ENCODE data around the gene OR56B1.
"Not testable (repeated sequence)": the region's sequence is repeated elsewhere in the genome, so short reads cannot be mapped to it uniquely, and the experiment has no call there.

Gene OR56B1

DNA sequence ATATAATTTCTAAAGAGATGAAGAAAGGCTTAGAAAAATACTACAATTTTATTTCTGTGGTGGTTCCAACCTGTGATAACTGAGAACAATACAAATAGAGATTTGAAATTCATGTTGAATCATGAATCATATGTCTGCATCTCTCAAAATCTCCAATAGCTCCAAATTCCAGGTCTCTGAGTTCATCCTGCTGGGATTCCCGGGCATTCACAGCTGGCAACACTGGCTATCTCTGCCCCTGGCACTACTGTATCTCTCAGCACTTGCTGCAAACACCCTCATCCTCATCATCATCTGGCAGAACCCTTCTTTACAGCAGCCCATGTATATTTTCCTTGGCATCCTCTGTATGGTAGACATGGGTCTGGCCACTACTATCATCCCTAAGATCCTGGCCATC lies at the start of gene OR56B1:
Gene OR56B1 (plus strand): TSS at position 53 of the 400 bp plus-strand sequence. CDS start 69 bp downstream, at position 122.
- DNase-seq: no peak

DNA sequence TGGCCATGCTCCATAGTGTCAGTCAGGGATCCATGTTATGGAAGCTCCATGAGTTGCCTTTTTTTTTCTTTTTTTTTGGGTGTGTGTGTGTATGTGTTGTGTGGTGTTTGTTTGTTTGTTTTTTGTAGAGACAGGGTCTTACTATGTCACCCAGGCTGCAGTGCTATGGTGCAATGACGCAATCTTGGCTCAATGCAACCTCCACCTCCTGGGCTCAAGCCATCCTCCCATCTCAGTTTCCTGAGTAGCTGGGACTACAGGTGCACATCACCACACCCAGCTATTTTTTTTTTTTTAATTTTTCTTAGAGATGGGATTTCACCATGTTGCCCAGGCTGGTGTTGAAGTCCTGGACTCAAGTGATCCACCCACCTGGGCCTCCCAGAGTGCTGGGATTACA lies 47.8 kb upstream of the OR56B1 start:
- DNase-seq: no peak

- DNase-seq: no peak
Observed at GRCh38 chr11:5689551-5689983, 46.7 kb upstream of the OR56B1 start, which contains the start of gene TRIM22. Gene TRIM22 (plus strand): TSS chr11:5689790. CDS start chr11:5696233, 6,443 bp downstream.

DNA sequence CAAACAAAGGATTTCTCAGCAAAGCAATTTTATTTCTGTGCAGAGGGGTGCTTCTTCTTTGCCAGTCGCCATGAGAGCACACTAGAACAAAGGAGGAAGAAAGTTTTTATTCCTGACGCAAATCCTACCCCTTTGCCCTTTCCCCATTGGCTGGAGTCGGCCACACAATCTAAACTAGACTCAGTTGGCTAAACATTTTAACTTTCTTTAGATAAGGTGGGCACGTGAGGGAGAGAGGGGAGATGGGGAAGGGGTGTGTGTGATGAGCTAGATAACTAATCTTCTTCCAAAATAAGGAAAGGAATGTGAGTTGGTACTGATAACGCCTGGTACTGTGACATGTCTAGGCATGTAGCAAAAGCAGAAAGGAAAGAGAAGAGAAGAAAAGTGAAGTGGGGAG lies 46.0 kb upstream of the OR56B1 start:
- DNase-seq: no peak

DNA sequence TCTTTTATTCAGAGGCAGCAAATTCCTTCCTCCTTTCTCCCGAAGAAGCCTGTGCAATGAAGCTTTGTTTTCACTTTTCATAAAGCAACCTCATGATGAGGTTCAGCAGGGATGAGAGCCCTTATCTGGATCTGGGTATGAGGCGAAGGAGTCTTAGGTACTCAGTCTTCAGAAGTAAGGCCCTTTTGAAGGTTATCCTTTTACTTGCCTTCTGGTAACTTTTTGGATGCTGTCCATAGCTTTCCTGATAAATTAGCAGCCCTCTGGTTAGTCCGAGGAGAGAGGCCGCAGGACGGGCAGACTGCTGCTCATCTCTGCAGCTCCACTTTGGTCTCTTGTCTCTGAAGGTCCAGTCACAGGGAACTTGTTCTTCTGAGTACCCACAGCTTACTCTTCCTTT lies 45.5 kb upstream of the OR56B1 start:
- DNase-seq: no peak

GRCh38 chr11:5691238-5691963 lies 44.8 kb upstream of the OR56B1 start:
- DNase-seq: not testable (repeated sequence)

DNA sequence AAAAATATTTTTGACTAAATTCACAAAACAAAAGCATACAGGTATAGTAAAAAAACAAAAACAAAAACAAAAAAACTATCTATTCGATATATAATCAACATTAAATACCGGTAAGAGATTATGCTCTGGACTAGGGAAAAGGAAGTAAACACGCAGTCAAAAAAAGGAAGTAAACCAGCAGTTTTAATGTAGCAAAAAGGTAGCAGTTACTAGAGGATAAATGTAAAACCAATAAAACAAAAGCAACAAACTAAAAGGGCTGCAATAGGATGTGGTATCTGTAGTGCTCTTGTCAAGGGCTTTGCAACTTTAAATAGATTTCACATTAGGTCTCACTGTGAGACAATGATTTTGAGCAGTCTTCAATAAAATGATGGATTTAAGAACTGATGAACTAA lies 44.3 kb upstream of the OR56B1 start:
- DNase-seq: no peak

- DNase-seq: no peak
Observed at GRCh38 chr11:5694642-5695041, 41.6 kb upstream of the OR56B1 start.

DNA sequence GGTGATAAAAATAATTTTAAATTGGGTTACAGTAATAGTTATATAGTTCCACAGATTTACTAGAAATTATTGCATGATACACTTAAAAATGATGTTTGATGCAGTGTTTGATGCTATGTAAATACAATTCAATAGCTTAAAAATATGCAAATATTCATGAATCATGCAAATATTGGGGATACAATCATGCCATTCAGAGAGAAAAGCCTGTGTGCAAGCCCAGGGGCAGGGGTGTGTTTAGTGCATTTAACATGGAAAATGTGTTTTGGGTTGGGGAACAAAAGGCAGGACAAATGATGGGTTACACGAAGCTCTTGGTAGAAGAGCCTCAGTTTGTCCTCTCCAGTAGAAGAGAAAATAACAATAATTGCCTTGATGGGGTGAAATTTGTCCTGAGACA lies 40.7 kb upstream of the OR56B1 start:
- DNase-seq: no peak

GRCh38 chr11:5696210-5696609 lies 40.0 kb upstream of the OR56B1 start:
- no peak for DNase-seq

- no peak for DNase-seq
Observed at GRCh38 chr11:5698281-5698680, 38.0 kb upstream of the OR56B1 start.

GRCh38 chr11:5700421-5701054 lies 35.7 kb upstream of the OR56B1 start:
- DNase-seq: no peak

DNA sequence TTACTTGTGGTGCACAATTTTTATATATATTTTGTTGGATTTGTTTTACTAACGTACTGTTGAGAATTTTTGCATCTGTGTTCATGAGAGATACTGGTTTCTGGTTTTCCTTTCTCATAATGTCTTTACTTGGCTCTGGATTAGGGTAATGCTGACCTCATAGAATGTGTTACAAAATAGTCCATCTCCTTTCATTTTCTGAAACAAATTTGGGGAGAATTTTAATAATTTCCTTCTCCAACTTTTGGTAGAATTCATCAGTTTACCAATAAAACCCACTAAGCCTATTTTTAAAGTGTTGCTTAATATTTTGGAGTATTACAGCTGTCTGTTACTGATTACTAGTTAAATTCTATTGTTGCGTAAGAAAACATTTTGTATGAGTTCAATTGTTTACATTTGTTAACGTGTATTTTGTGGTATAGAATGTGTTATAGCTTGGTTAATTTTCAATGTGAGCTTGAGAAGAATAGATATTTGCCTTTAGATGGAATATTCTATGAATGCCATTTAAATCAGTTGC lies 35.1 kb upstream of the OR56B1 start:
- DNase-seq: no peak

- no peak for DNase-seq
Observed at GRCh38 chr11:5703741-5704536, 32.3 kb upstream of the OR56B1 start.

DNA sequence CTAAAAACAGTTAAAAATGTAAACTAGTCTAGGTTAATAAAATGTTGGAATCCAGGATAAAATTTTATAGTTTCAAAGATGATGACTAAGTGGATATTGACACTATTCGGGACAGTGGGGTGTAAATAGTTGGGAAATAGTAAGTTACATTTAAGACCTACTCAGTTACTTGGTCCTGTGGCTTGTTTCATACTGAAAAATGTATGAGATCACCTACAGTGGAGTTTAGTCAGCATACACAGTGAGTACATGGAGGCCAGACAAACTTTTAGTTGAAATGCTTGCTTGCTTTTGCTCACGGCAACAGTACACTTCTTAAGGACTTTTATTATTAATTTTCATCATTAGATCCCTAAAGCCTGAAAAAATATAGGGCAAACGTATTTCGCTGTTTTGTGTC lies 30.6 kb upstream of the OR56B1 start:
- DNase-seq: no peak

DNA sequence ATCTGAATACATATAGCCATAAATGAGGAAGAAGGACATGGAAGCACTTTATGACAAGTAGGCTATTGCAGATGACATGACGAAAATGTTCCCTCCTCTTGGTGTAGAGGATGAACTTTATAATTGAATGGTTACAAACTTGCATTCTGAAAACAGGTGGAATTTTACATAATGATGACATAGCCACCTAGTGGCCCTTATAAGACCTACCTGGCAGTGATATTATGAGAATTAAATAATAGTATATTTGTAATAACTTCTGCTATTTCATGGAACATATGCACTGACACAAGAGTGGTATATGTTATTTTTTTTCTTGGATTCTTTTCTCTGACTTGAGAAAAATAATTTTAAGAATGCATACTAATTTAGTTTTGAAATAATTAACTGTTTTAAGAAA lies 23.7 kb upstream of the OR56B1 start:
- DNase-seq: no peak

GRCh38 chr11:5713695-5714094 lies 22.6 kb upstream of the OR56B1 start:
- DNase-seq: no peak

DNA sequence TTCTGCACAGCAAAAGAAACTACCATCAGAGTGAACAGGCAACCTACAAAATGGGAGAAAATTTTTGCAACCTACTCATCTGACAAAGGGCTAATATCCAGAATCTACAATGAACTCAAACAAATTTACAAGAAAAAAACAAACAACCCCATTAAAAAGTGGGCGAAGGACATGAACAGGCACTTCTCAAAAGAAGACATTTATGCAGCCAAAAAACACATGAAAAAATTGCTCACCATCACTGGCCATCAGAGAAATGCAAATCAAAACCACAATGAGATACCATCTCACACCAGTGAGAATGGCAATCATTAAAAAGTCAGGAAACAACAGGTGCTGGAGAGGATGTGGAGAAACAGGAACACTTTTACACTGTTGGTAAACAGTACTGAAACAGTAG lies 19.7 kb upstream of the OR56B1 start:
- not testable (repeated sequence) for DNase-seq

GRCh38 chr11:5719703-5720495 lies 16.3 kb upstream of the OR56B1 start:
- DNase-seq: no peak

DNA sequence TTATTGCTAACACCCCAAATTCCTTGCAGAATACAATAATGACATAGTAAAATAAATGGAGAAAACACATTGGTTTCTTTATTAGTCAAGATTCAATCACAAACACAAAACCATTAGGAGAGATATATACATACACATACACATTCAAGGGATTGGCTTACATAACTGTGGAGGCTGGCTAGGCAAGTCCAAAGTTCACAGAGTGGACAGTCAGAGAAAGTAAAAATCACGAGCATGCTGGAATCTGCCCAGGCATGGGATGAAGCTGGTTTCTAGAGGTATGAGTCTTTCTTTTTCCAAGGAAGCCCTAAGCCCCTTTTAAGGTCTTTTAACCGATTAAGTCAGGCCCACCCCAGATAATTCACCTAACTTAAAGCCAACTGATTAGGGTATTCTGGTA lies 13.6 kb upstream of the OR56B1 start:
- DNase-seq: no peak

GRCh38 chr11:5726351-5726750 lies 9.9 kb upstream of the OR56B1 start:
- no peak for DNase-seq

- DNase-seq: no peak
Observed at GRCh38 chr11:5727691-5728090, 8.6 kb upstream of the OR56B1 start.

- DNase-seq: no peak
Observed at GRCh38 chr11:5737091-5737490, 843 bp downstream of the OR56B1 start.
